ENCODE data around the gene USP44.
"Not testable (repeated sequence)": the region's sequence is repeated elsewhere in the genome, so short reads cannot be mapped to it uniquely, and the experiment has no call there.

The USP44 gene

DNA sequence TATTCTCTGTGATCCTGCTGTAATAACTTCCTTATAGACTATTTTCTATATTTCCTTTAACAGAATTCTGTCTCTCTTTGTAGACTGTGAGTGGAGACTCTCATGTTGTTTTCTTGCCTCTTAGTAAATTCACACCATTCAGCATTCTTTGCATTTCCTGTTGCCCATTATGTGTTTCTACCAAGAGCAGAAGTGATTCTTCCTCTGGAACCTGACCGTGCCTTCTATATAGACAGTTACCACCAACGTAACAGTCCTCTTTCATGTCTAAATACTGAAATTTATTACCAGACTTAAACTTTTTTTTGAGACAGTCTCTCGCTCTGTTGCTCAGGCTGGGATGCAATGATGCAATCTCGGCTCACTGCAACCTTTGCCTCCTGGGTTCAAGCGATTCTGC, 46.2 kb downstream of the USP44 start:
- no peak for DNase-seq

DNA sequence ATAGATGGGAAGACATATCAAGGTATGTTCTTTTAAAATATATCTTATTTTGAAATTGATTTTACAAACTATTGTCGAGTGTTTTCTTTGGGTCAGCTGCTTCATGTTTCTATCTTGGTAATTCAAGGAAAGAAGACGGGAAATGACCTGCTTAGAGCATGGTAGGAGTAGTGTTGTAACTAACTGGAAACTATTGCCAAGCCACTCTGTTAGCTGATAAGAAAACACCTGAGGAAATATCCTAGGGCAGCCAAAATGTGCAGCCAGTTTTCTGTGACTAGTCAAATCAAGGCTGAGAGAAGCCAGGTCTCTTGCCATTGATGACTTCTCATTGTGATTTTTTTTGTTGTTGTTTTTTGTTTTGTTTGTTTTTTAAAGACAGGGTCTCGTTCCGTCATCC, 47.1 kb downstream of the USP44 start:
- DNase-seq: no peak

DNA sequence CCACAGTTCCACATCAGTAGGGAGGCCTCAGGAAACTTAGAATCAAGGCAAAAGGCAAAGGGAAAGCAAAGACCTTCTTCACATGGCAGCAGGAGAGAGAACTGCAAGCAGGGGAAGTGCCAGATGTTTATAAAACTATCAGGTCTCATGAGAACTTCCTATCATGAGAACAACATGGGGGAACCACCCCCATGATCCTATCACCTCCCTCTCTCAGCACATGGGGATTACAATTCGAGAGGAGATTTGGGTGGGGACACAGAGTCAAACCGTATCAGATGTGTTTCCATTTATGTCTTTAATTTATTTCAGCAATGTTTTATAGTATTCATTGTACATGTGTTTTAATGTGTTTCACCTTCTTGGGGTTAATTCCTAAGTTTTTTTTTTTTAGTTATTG, 51.5 kb downstream of the USP44 start:
- DNase-seq: no peak

DNA sequence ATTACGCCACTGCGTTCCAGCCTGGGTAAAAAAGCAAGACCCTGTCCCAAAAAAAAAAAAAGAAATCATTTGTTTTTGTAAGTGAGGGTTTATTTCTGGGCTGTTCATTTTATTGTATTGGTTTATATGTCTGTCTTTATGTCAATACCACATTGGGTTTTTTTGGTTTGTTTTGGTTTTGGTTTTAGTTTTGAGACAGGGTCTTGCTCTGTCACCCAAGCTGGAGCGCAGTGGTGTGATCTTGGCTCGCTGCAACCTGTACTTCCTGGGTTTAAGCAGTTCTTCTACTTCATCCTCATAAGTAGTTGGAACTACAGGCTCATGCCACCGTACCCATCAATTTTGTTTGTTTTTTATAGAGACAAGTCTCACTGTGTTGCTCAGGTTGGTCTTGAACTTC, 52.3 kb downstream of the USP44 start:
- no peak for DNase-seq

DNA sequence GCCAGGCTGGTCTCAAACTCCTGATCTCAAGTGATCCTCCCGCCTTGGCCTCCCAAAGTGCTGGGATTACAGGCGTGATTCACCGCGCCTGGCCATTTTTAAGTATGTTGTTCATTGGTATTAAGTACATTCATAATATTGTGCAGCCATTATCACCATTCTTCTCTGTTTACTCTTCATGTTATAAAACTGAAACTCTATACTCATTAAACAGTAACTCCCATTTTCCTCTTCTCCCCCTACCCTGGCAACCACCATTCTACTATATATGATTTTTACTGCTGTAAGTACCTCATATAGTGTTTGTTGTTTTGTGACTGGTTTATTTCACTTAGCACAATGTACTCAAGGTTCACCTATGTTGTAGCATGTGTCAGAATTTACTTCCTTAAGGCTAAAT, 54.2 kb downstream of the USP44 start:
- DNase-seq: no peak

DNA sequence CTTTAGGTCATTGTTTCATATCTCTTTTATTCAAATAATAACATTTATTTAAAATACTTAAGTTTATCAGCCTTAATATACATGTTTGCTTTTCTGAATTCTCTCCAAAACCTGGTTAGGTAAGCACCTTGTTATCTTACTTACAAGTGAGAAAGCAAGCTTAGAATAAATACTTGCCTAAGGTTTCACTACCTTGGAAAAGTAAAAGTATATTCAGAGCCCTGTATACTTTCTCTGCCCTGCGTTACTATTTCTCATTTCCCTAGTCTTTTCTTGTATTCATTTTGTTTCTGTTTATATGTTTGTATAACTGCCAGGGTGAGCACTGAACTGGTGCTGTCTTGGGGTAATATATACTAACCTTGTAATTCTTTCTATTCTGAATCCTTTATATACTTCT, 55.8 kb downstream of the USP44 start:
- no peak for DNase-seq

DNA sequence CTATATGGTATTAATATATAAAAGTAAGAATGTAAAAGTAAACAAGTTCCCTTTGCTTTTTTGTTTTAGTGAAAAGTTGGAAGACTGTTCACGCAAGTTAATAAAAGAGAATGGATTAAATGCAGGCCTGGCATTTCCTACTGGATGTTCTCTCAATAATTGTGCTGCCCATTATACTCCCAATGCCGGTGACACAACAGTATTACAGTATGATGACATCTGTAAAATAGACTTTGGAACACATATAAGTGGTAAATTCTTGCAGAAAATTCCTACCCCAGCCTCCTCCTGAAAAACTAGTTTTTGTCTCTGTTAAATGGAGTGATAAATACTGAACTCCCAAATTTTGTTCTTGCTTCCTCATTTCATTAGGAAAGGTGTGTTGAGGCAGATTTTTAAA, 56.4 kb downstream of the USP44 start:
- no peak for DNase-seq

DNA sequence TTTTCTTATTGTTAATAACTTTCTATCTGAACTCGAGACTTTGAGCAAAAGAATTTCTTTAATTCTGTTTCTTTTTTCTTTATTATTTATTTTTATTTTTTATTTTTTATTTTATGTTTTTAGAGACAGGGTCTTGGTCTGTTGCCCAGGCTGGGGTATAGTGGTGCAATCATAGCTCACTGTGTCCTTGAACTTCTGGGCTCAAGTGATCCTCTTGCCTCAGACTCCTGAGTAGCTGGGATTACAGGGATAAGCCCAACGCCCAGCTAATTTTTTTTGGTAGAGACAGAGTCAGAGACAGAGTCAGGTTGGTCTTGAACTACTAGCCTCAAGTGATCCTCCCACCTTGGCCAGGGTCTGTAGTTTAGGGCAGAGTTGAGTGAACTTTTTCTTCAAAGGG, 58.8 kb downstream of the USP44 start:
- DNase-seq: no peak

DNA sequence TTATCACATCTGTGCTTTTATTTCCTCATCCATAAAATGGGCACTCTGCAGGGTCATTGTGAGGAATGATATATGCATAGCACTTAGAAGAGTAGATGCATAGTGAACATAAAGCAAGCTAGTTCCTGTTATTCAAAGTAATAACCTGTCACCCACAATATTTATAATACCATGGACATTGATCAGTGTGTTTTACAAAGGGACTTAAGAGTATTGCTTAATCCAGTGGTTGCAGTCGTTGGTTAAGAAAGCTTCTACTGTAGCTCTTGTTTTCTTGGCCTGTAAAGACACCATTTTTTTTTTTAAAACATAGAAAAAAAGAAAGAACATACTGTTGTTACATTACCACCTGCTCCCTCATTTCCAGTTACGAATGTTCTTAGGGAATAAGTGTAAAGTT, 64.3 kb downstream of the USP44 start:
- DNase-seq: no peak

DNA sequence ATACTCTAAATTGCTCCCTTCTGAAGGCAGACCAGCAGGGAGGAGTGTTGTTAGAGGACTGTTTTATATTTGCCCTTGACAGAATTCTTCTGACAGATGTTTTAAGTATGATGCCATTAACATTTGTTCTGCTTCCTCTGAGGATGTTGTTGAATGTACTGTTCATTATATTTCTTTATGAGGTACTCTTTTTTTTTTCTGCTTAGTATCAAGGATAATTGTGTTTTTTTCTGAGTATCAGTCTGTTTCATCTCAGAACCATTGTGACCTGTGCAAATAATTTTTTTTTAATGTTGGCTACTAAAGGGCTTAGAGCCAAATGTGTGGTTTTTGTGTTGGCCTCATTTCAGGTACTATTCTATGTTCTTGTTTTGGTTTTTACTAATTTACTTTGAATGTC, 66.8 kb downstream of the USP44 start:
- peak; percentile 64 for DNase-seq

DNA sequence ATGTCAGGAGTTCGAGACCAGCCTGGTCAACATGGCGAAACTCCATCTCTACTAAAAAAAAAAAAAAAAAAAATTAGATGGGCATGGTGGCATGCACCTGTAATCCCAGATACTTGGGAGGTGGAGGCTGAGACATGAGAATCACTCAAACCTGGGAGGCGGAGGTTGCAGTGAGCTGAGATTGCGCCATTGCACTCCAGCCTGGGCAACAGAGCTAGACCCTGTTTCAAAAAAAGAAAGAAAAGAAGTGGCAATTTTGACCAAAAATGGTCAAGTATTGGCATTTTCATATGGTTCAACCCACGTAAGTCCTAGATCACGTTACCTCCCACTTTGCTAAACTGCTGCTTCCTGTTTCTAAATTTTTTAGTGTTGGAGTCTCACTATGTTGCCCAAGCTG, 68.7 kb downstream of the USP44 start:
- not testable (repeated sequence) for DNase-seq

DNA sequence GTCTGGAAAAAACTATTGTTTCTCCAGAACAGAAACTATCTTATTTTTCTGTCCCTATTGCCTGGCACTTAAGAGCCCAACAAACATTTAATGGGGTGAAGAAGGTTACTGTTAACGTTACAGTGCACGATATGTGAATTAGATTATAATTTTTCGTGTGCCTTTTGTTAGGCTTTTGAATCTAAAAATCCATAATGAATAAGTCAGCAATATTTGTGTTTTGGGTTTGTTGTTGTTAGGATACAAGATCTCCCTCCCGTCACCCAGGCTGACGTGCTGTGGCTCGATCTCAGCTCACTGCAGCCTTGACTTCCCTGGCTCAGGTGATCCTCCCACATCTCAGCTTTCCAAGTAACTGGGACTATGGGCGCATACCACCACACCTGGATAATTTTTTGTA, 69.4 kb downstream of the USP44 start:
- no peak for DNase-seq

DNA sequence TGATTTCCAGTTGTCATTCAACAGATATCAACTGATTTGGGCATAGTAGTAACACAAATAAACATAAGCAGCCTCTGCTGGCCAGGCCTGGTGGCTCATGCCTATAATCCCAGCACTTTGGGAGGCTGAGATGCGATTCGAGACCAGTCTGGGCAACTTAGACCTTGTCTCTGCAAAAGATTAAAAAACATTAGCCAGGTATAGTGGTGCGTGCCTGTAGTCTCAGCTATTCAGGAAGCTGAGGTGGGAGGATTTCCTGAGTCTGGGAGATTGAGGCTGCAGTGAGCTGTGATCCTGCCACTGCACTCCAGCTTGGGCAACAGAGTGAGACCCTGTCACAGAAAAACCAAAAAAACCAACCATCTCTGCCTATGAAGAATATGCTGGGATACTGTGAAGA, 70.2 kb downstream of the USP44 start:
- DNase-seq: no peak

DNA sequence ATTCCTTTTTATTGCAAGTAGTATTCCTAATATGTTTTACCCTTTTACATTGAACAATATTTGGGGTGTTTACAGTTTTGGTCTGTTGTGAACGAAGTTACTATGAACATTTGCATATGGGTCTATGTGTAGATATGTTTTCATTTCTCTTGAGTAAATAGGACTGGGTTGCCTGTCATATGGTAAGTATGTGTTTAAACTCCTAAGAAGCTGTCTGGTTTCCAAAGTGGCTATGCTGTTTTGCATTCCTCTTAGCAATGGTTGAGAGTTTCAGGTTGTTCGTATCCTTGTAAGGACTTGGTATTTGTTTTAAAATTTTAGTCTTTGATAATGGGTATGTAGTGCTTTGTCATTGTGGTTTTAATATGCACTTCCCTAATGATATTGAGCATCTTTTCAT, 71.0 kb downstream of the USP44 start:
- DNase-seq: no peak

DNA sequence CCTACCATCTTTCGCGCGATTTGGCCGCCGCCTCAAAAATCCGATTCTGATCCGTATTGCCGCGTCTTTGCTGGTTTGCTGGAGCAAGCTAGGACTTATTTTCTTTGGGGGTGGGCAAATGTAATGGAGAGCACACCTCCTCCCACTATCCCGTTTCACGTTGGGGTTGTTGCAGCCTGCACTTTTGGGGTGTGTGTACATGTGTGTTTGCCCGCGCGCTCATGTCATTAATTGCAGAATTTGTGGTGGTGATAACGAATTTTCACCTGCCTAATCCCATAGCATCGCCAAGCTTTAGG, 76.7 kb downstream of the USP44 start:
- no peak for DNase-seq

DNA sequence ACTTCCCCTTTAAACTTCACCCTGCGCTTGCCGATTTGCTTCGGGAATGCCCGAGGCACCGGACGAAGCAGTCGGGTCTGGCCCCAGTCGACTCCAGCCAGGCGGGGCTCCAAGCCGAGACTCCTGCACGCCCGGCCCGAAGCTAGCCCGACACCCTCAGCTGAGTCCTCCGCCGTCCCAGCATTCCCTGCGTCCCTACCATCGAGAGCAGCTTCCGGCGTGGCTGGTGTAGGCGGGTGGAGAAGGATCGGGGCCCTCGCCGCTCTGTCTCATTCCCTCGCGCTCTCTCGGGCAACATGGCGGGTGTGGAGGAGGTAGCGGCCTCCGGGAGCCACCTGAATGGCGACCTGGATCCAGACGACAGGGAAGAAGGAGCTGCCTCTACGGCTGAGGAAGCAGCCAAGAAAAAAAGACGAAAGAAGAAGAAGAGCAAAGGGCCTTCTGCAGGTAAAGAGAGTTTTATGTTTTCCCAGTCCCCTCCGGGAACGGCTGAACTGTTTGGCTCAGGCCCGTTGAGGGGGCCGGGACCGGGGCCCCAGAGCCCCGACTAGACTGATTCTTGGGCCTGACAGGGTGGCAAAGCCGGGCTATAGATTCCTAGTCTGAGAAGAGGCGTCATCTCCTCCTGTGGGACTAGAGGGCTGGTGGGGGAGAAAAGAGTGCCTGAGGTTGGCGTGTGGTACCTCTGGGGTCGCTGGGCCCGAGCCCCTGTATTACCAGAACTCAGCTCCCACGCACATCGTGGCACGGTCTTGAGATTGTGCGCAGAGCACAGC, 77.2 kb downstream of the USP44 start, which contains the start of gene METAP2:
Gene METAP2 (plus strand): TSS at position 269 of the 776 bp plus-strand sequence. CDS start 28 bp downstream, at position 297.
- DNase-seq: peak; percentile 88

DNA sequence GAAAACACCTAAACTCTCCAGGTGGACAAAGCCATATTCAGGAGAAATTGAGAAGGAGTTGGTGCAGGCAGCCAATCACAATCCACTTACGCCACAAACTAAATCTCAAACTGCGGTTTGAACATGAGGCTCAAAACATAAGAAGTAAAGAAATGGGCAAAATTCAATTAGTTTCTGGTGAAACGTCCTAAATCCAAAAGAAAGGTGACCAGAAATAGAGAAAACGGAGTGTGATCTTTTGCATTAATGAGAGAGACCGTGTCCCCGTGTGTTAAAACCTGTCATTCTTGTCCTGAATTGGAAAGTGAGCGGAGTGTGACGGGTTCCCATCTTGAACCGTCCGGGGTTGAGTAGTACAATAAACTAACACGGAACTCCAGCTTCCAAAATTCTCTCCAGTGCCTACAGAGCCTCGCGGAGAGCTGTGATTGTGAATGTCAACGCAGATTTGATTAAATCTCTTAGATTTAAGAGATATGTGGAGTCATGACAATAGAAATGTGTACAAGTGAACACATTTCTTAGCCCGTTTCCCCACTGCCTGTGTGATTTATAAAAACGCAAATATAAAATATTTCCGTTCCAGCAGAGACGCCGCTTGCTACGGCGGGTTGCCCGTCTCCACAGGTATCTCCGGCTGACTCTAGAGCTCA, 77.9 kb downstream of the USP44 start:
- peak; percentile 59 for DNase-seq

DNA sequence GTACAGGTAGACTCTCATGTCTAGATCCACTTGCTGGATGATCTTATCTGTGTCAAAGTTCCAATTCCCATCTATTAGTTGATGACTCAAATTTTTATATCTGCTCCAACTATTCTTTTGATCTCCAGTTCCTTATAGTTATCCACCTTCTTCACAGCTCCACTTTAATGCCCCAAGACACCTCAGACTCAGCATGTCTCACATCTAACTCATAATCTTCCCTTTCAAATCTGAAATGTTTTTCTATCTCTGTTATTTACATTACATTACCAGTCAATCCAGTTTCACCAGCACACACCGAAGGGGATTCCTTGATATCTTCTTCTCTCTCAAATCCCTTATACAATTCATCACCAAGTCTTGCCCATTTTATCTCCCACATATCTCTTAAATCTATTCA, 81.0 kb downstream of the USP44 start:
- DNase-seq: no peak
